K562 (cell line): ENCODE data around the gene ETNK1. TPM values are rescaled to one million over a fixed set of nuclear protein-coding genes. Genes with fewer than 3 reads are reported as not detected.

Experiments used
- ATAC-seq: fragments of 200-7000 bp; cut with Tn5 transposase; 3 replicates; pipeline ENCODE4 v1.9.1; 2020; ENCODE audit warnings: moderate library complexity
- BruUV-seq: library from RNA; stranded (reverse); fragments of 400-500 nt; replicated peaks from 2 replicates; lab custom pipeline; 2021; lab: Mats Ljungman, UMichigan
- CTCF ChIA-PET: fragments of 300-600 bp; formaldehyde crosslinking; extraction: SDS; loops from one replicate; lab custom pipeline; 2021; ENCODE audit warnings: low intra/inter-chr PET ratio; lab: Yijun Ruan, JAX
- POLR2A ChIA-PET: fragments of 300-600, 350-650 bp; sonication (Branson Sonifier 250); formaldehyde crosslinking; extraction: SDS; loops from one replicate; lab custom pipeline; 2021; ENCODE audit warnings: antibody characterized with exemption, inconsistent platforms; lab: Yijun Ruan, JAX
- DNase-seq, 4 experiments: peaks; one replicate each; pipeline versions ENCODE4 v3.0.0 to v3.0.0-alpha.2; 2011 to 2018; ENCODE audit warnings: low spot score in 3 of 4, mixed read lengths in 3 of 4; ENCODE audit errors: extremely low read depth in 1 of 4
- FAIRE-seq: peaks from 2 replicates; lab custom pipeline; 2011; peaks lifted over from hg19 to GRCh38; lab: Jason Lieb, UNC
- H2AFZ ChIP-seq: 2 replicates; pipeline ENCODE4 v1.6.0; 2011; ENCODE audit warnings: low read depth, low read length, control low read depth, inconsistent platforms
- H3K27ac ChIP-seq: fragments of 200-600 bp; 3 replicates; pipeline ENCODE4 v1.8.0; 2011; ENCODE audit warnings: low read depth, mild to moderate bottlenecking, control low read depth, inconsistent platforms, low read length, moderate library complexity, mixed read lengths; ENCODE audit errors: extremely low read depth
- H3K27me3 ChIP-seq, 2 experiments: fragments of 300-600 bp in 1 of 2; 2 replicates in 1 of 2; 3 replicates in 1 of 2; pipeline versions ENCODE4 v1.6.0 to v1.8.0; 2011; ENCODE audit warnings: inconsistent platforms in 2 of 2, low read length in 2 of 2, mild to moderate bottlenecking in 1 of 2, mixed read lengths in 1 of 2, moderate library complexity in 1 of 2; ENCODE audit not compliant: control insufficient read depth in 2 of 2, insufficient read depth in 2 of 2
- H3K36me3 ChIP-seq: fragments of 300-600 bp; 3 replicates; pipeline ENCODE4 v1.8.0; 2011; ENCODE audit warnings: mild to moderate bottlenecking, low read length, inconsistent platforms; ENCODE audit not compliant: control insufficient read depth, insufficient read depth
- H3K4me1 ChIP-seq, 2 experiments: fragments of 200-600 bp in 1 of 2; replicated peaks in 1 of 2; 2 replicates in 1 of 2; 3 replicates in 1 of 2; pipeline versions ENCODE4 v1.5.1 to v1.8.0; 2011; ENCODE audit warnings: inconsistent platforms in 2 of 2, low read length in 2 of 2, mild to moderate bottlenecking in 1 of 2, mixed read lengths in 1 of 2, moderate library complexity in 1 of 2; ENCODE audit not compliant: control insufficient read depth in 2 of 2, insufficient read depth in 2 of 2
- H3K4me2 ChIP-seq: 2 replicates; pipeline ENCODE4 v1.6.1; 2011; ENCODE audit warnings: low read length, control low read depth, inconsistent platforms, mixed read lengths; ENCODE audit not compliant: insufficient read depth
- H3K4me3 ChIP-seq: fragments of 200-600 bp; sonication (generic), shearing (Covaris generic); 2 replicates; pipeline ENCODE4 v1.5.1; 2016; ENCODE audit warnings: control low read depth, inconsistent platforms
- H3K79me2 ChIP-seq: fragments of 200-600 bp; 3 replicates; pipeline ENCODE4 v1.8.0; 2011; ENCODE audit warnings: low read length, inconsistent platforms; ENCODE audit not compliant: control insufficient read depth, insufficient read depth
- H3K9ac ChIP-seq, 2 experiments: 2 replicates each; pipeline versions ENCODE4 v1.6.0 to v1.6.1; 2011; ENCODE audit warnings: low read depth in 2 of 2, low read length in 2 of 2, control low read depth in 1 of 2, inconsistent platforms in 1 of 2, mild to moderate bottlenecking in 1 of 2, mixed read lengths in 1 of 2; ENCODE audit not compliant: insufficient read depth in 1 of 2
- H3K9me1 ChIP-seq: one replicate; pipeline ENCODE4 v1.6.0; 2011; ENCODE audit warnings: inconsistent platforms, mild to moderate bottlenecking, low read length, moderate library complexity; ENCODE audit not compliant: control insufficient read depth, insufficient read depth
- H3K9me3 ChIP-seq: replicated peaks from 2 replicates; pipeline ENCODE4 v1.5.1; 2011; ENCODE audit warnings: low read depth, low read length, inconsistent platforms; ENCODE audit not compliant: control insufficient read depth, insufficient read depth
- H4K20me1 ChIP-seq: replicated peaks from 2 replicates; pipeline ENCODE4 v1.6.1; 2011; ENCODE audit warnings: low read length, inconsistent platforms, mixed read lengths; ENCODE audit not compliant: control insufficient read depth, insufficient read depth
- C11orf30 ChIP-seq: fragments of 450-650 bp; IDR thresholded peaks from 2 replicates; pipeline ENCODE4 v1.6.1; 2016; ENCODE audit warnings: low read depth, mild to moderate bottlenecking
- HSF4 ChIP-seq: fragments of 250-450 bp; sonication (Bioruptor Pico); IDR thresholded peaks from 2 replicates; pipeline ENCODE4 v2.1.2; 2022; ENCODE audit warnings: mild to moderate bottlenecking, moderate library complexity, borderline replicate concordance
- MAFF ChIP-seq: IDR thresholded peaks from 2 replicates; pipeline ENCODE4 v1.6.1; 2012; ENCODE audit warnings: low read length, improper control_type of control experiment
- MAFG ChIP-seq: fragments of 450-650 bp; conservative IDR thresholded peaks from 2 replicates; pipeline ENCODE4 v1.6.1; 2016; ENCODE audit warnings: missing genetic modification characterization, missing compliant biosample characterization
- MAFK ChIP-seq: IDR thresholded peaks from 2 replicates; pipeline ENCODE4 v1.6.1; 2011; ENCODE audit warnings: low read length, improper control_type of control experiment
- RAD21 ChIP-seq, 2 experiments: fragments of 250-450 bp in 1 of 2; fragments of 450-650 bp in 1 of 2; sonication (Bioruptor Pico) in 1 of 2; formaldehyde crosslinking in 1 of 2; IDR thresholded peaks in 1 of 2; conservative IDR thresholded peaks in 1 of 2; 2 replicates each; pipeline versions ENCODE4 v1.4.0 to v1.8.0; 2020 to 2022; ENCODE audit warnings: mild to moderate bottlenecking in 2 of 2, moderate library complexity in 1 of 2
- SMAD3 ChIP-seq: fragments of 450-650 bp; formaldehyde crosslinking; conservative IDR thresholded peaks from 2 replicates; pipeline ENCODE4 v1.4.0; 2020; ENCODE audit warnings: mild to moderate bottlenecking
- ZNF316 ChIP-seq: fragments of 450-650 bp; IDR thresholded peaks from 2 replicates; pipeline ENCODE4 v1.6.1; 2016
- WGBS: fragments of 100-300 bp; shearing (Covaris generic); methylation state at CpG from one replicate; pipeline ENCODE4 v1.1.6; 2016; ENCODE audit warnings: low coverage, mixed read lengths; ENCODE audit not compliant: insufficient coverage; ENCODE audit errors: missing lambda C conversion rate; 5-methylcytosine and 5-hydroxymethylcytosine counted together
- in situ Hi-C: fragments of 300-500 bp; cut with MboI; formaldehyde crosslinking; loops from 4 replicates; pipeline ENCODE4 v1.15.0; 2018; ENCODE audit warnings: inconsistent platforms, mixed read lengths
- intact Hi-C: fragments of 100-400 bp; cut with micrococcal nuclease; formaldehyde crosslinking; loops from 2 replicates; pipeline ENCODE4 v1.14.2; 2022
- polyA plus RNA-seq, 8 experiments: library from polyadenylated mRNA; depleted of rRNA in 4 of 8; stranded (reverse) in 5 of 8; unstranded in 3 of 8; fragments of >200 nt; fragmentation: Nextera tagmentation in 2 of 8; fragmentation: Illumina TruSeq in 1 of 8; extraction: Ambion mirVana in 2 of 8; extraction: Trizol in 1 of 8; gene quantifications; 2 replicates each; pipeline versions ENCODE4 v1.2.1 to v1.2.3, GENCODE V29; 2011 to 2014; ENCODE audit warnings: inconsistent platforms in 1 of 8, missing spikeins in 1 of 8
- total RNA-seq, 7 experiments: library from RNA; depleted of rRNA in 6 of 7; stranded (reverse); fragments of >200 nt in 6 of 7; fragmentation: Illumina TruSeq in 2 of 7; extraction: Trizol in 2 of 7; gene quantifications; 2 replicates each; pipeline versions ENCODE4 v1.2.1 to v1.2.3, GENCODE V29; 2011 to 2021; ENCODE audit warnings: low replicate concordance in 1 of 7

Gene ETNK1
- total and polyA plus RNA-seq, 9 of the 15 experiments (the other 6 are each of a cell fraction or from before 2014, with no cell fraction given), result 10.0 to 70.5 (median 36.0) TPM

DNA sequence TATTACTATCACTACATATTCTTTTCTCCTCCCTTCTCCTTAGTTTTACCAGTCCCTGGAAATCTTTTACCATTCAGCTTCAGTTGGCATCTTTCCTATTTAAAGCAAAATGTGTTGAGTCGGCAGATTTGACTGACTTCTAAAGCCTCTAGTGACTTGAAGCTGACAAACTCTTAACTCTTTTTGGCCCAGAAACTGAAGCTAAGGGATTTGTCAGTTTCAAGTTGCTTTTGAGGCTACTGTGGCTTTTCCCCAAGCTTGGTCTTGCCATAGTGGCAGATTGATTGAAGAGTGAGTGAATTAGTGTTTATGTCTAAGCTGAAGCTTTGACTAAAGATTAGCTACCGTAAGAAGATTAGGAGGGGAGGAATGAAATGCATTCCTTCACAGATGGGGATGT, 104.0 kb downstream of the ETNK1 start:
- H3K9ac ChIP-seq, result no peak overlapping the region
- H3K9me1 ChIP-seq, result no peaks in the 10 kb centered on the region
- no TSS peak for BruUV-seq
- no peak overlapping the region for H3K27ac ChIP-seq
- WGBS, result 0% methylated on average over 2 of the region's 2 CpGs
- no peaks in the 10 kb centered on the region for H3K9me3 ChIP-seq
- H3K4me1 ChIP-seq, result no peaks in the 10 kb centered on the region
- in situ Hi-C loops (no loop called here), intact Hi-C loops (no loop called here)
- H2AFZ ChIP-seq, result no peak overlapping the region
- H3K79me2 ChIP-seq, result no peaks in the 10 kb centered on the region
- ChIA-PET POLR2A (no interaction called here), CTCF (no interaction called here)
- TF ChIP-seq SMAD3 (no peak), MAFG (tag) (peak; percentile 73), MAFK (peak; percentile 75), C11orf30 (peak; percentile 80), ZNF316 (peak; percentile 85), MAFF (peak; percentile 78), RAD21 (CRISPR knock-in tag; conservative IDR thresholded peaks at IDR 0.05 in 1 of 2, IDR thresholded peaks at IDR 0.05 in 1 of 2) (no peak)
- ATAC-seq (no peak), DNase-seq (no peak), FAIRE-seq (no peak)
- no peak overlapping the region for H3K4me2 ChIP-seq
- H4K20me1 ChIP-seq, result no peaks in the 10 kb centered on the region
- H3K4me3 ChIP-seq, result no peak overlapping the region
- no peaks in the 10 kb centered on the region for H3K36me3 ChIP-seq
- peaks cover 0 to 4% of the 10 kb centered on the region in 2 experiments; a peak in 1 of 5 replicates for H3K27me3 ChIP-seq

GRCh38 chr12:22729431-22729956, 104.5 kb downstream of the ETNK1 start:
- no peaks in the 10 kb centered on the region for H4K20me1 ChIP-seq
- ChIA-PET CTCF (no interaction called here), POLR2A (interaction anchor here (0.6 kb wide), 1 partner anchor 31 kb away, joined by 3 read pairs; no protein-coding TSS in a partner anchor)
- intact Hi-C loops, result no loop called here
- ATAC-seq (no peak), DNase-seq (no peak)
- no peaks in the 10 kb centered on the region for H3K9me3 ChIP-seq
- BruUV-seq, result no TSS peak
- in situ Hi-C loops, result no loop called here
- H3K4me1 ChIP-seq, result no peaks in the 10 kb centered on the region
- no peak overlapping the region for H2AFZ ChIP-seq
- H3K4me3 ChIP-seq, result no peak overlapping the region
- no peaks in the 10 kb centered on the region for H3K9me1 ChIP-seq
- H3K9ac ChIP-seq, result no peak overlapping the region
- no peak overlapping the region for H3K4me2 ChIP-seq
- no peaks in the 10 kb centered on the region for H3K79me2 ChIP-seq
- H3K27me3 ChIP-seq, result peaks cover 0 to 4% of the 10 kb centered on the region in 2 experiments; a peak in 1 of 5 replicates
- WGBS, result 2% methylated on average over 6 of the region's 6 CpGs
- no peak for TF ChIP-seq HSF4
- TF ChIP-seq, all 486 proteins: peak for 0
- no peak for FAIRE-seq
- no peaks in the 10 kb centered on the region for H3K36me3 ChIP-seq
- H3K27ac ChIP-seq, result no peak overlapping the region
